ENCODE measurements around the gene SAT1. TPM values are rescaled to one million over a fixed set of nuclear protein-coding genes. Genes with fewer than 3 reads are reported as not detected.

Gene SAT1
- total RNA-seq, 3 donors from 2014 or later: 267 to 574 (median 449) TPM

- no peak for TF ChIP-seq CTCF (IDR thresholded peaks at IDR 0.05)
- Histone ChIP-seq H3K36me3 (ENCODE audit: low read depth) (no peaks in the 10 kb centered on the region), H3K4me1 (ENCODE audit: low read depth) (no peaks in the 10 kb centered on the region), H3K9me3 (no peaks in the 10 kb centered on the region), H3K4me3 (peak overlapping the region; percentile 57)
- no peak for DNase-seq
- no peak for ATAC-seq
- intact Hi-C loops (cut with DNase I, micrococcal nuclease): loop anchor here in 1 of 2 donors (10.0 kb wide), 1 partner anchor 121 kb away; the partner anchor contains the start of genes APOO and CXorf58
Measured at GRCh38 chrX:23783589-23784469, 856 bp downstream of the SAT1 start.

GRCh38 chrX:23784470-23785331 is 1.7 kb downstream of the SAT1 start:
- DNase-seq: no peak
- H3K4me1 ChIP-seq (ENCODE audit: low read depth): no peaks in the 10 kb centered on the region
- H3K36me3 ChIP-seq (ENCODE audit: low read depth): no peaks in the 10 kb centered on the region
- no peak for TF ChIP-seq CTCF (IDR thresholded peaks at IDR 0.05)
- no peaks in the 10 kb centered on the region for H3K9me3 ChIP-seq
- intact Hi-C loops (cut with DNase I, micrococcal nuclease): loop anchor here in 1 of 2 donors (10.0 kb wide), 1 partner anchor 120 kb away; the partner anchor contains the start of genes APOO and CXorf58
- H3K4me3 ChIP-seq: no peak overlapping the region
- no peak for ATAC-seq

- H3K4me3 ChIP-seq: no peak overlapping the region
- no peaks in the 10 kb centered on the region for H3K36me3 ChIP-seq (ENCODE audit: low read depth)
- intact Hi-C loops (cut with DNase I, micrococcal nuclease): loop anchor here in 1 of 2 donors (10.0 kb wide), 1 partner anchor 119 kb away; the partner anchor contains the start of genes APOO and CXorf58
- H3K9me3 ChIP-seq: no peaks in the 10 kb centered on the region
- ATAC-seq (no peak), DNase-seq (no peak)
- no peak for TF ChIP-seq CTCF (IDR thresholded peaks at IDR 0.05)
- H3K4me1 ChIP-seq (ENCODE audit: low read depth): no peaks in the 10 kb centered on the region
Measured at GRCh38 chrX:23785580-23785979, 2.6 kb downstream of the SAT1 start.

GRCh38 chrX:23786268-23786815 is 3.4 kb downstream of the SAT1 start:
- no peak overlapping the region for H3K4me3 ChIP-seq
- no peaks in the 10 kb centered on the region for H3K9me3 ChIP-seq
- no peaks in the 10 kb centered on the region for H3K4me1 ChIP-seq (ENCODE audit: low read depth)
- DNase-seq: no peak
- ATAC-seq: no peak
- no peaks in the 10 kb centered on the region for H3K36me3 ChIP-seq (ENCODE audit: low read depth)
- no peak for TF ChIP-seq CTCF (IDR thresholded peaks at IDR 0.05)
- intact Hi-C loops (cut with DNase I, micrococcal nuclease): loop anchor here in 1 of 2 donors (10.0 kb wide), 1 partner anchor 118 kb away; the partner anchor contains the start of genes APOO and CXorf58

GRCh38 chrX:23787745-23788118 is 4.8 kb downstream of the SAT1 start:
- Histone ChIP-seq H3K36me3 (ENCODE audit: low read depth) (no peaks in the 10 kb centered on the region), H3K4me3 (no peak overlapping the region), H3K9me3 (no peaks in the 10 kb centered on the region), H3K4me1 (ENCODE audit: low read depth) (no peaks in the 10 kb centered on the region)
- DNase-seq: no peak
- ATAC-seq: no peak
- TF ChIP-seq CTCF (IDR thresholded peaks at IDR 0.05): no peak
- intact Hi-C loops (cut with DNase I, micrococcal nuclease): loop anchor here in 1 of 2 donors (10.0 kb wide), 1 partner anchor 117 kb away; the partner anchor contains the start of genes APOO and CXorf58
